OCI-LY3 (cell line): ENCODE results near the gene TMEM86B.

Source experiments
- EZH2phosphoT487 ChIP-seq: fragments of 200-600 bp; shearing (Covaris generic); IDR thresholded peaks from 2 replicates; pipeline ENCODE4 v1.6.1; 2018; ENCODE audit warnings: antibody characterized with exemption, mixed run types, low read depth
- TF ChIP-seq, protein P1 (sequence below): fragments of 200-600, 300-600 bp; sonication (generic); IDR thresholded peaks from 2 replicates; pipeline ENCODE4 v1.5.1; 2014; ENCODE audit warnings: antibody characterized with exemption, low read length, low read depth

GRCh38 chr19:55253842-55254624, 25.5 kb upstream of the TMEM86B start:
- TF ChIP-seq, protein P1, sequence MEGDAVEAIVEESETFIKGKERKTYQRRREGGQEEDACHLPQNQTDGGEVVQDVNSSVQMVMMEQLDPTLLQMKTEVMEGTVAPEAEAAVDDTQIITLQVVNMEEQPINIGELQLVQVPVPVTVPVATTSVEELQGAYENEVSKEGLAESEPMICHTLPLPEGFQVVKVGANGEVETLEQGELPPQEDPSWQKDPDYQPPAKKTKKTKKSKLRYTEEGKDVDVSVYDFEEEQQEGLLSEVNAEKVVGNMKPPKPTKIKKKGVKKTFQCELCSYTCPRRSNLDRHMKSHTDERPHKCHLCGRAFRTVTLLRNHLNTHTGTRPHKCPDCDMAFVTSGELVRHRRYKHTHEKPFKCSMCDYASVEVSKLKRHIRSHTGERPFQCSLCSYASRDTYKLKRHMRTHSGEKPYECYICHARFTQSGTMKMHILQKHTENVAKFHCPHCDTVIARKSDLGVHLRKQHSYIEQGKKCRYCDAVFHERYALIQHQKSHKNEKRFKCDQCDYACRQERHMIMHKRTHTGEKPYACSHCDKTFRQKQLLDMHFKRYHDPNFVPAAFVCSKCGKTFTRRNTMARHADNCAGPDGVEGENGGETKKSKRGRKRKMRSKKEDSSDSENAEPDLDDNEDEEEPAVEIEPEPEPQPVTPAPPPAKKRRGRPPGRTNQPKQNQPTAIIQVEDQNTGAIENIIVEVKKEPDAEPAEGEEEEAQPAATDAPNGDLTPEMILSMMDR, result peak; percentile 14; the same call in 1 of the 2 replicates
- TF ChIP-seq EZH2phosphoT487, result no peak
